H1 (cell line): Measurements from ENCODE around the gene SS18L1. TPM values are rescaled to one million over a fixed set of nuclear protein-coding genes. Genes with fewer than 3 reads are reported as not detected.

Experiments
- CEBPB ChIP-seq: IDR thresholded peaks from 2 replicates; pipeline ENCODE4 v1.6.1; 2012; ENCODE audit warnings: low read depth, low read length
- MAX ChIP-seq: IDR thresholded peaks from 2 replicates; pipeline ENCODE4 v1.6.1; 2012; ENCODE audit warnings: inconsistent platforms
- POLR2A ChIP-seq, 2 experiments: IDR thresholded peaks; 1 replicate in 1 of 2; 2 replicates in 1 of 2; pipeline ENCODE4 v1.6.1; 2011; ENCODE audit warnings: low read depth in 2 of 2, low read length in 2 of 2, mild to moderate bottlenecking in 2 of 2; ENCODE audit errors: control extremely low read depth in 1 of 2
- RFX5 ChIP-seq: IDR thresholded peaks from 2 replicates; pipeline ENCODE4 v1.6.1; 2011; ENCODE audit warnings: low read depth, low read length, improper control_type of control experiment, borderline replicate concordance
- SIN3A ChIP-seq, 2 experiments: IDR thresholded peaks in 1 of 2; conservative IDR thresholded peaks in 1 of 2; 2 replicates each; pipeline ENCODE4 v1.6.1; 2011 to 2012; ENCODE audit warnings: low read length in 2 of 2, improper control_type of control experiment in 1 of 2, low read depth in 1 of 2, mild to moderate bottlenecking in 1 of 2
- TBP ChIP-seq: IDR thresholded peaks from 2 replicates; pipeline ENCODE4 v1.6.1; 2011; ENCODE audit warnings: low read depth, low read length, improper control_type of control experiment
- polyA plus RNA-seq, 7 experiments: library from polyadenylated mRNA; depleted of rRNA in 3 of 7; stranded (reverse) in 5 of 7; unstranded in 2 of 7; fragments of >200 nt in 5 of 7; fragments of 200-250 nt in 2 of 7; gene quantifications; 1 replicate in 5 of 7; 2 replicates in 1 of 7; 4 replicates in 1 of 7; pipeline versions ENCODE4 v1.2.1 to v1.2.3, GENCODE V29; 2011 to 2013; ENCODE audit warnings: missing spikeins in 2 of 7, mixed read lengths in 2 of 7
- total RNA-seq: library from RNA; stranded (reverse); fragmentation: NEBNext Ultra II Directional; extraction: Animal tissue kit (Norgen Biotek cat#: 25700); gene quantifications from 2 replicates; pipeline ENCODE4 v1.2.1, GENCODE V29; 2021

Gene SS18L1
- total and polyA plus RNA-seq, 2 of the 8 experiments (the other 6 are each of a cell fraction or from before 2014, with no cell fraction given), result 28.4 to 29.7 TPM

GRCh38 chr20:62143957-62144825, 622 bp downstream of the SS18L1 start (continued):
- TF ChIP-seq MAX, result peak; percentile 55
- 0 out of 3 replicates have a peak, but pooled peaks of 1 of the 2 experiments have one; percentile 26 for TF ChIP-seq POLR2A (IDR thresholded peaks at IDR 0.05; ENCODE audit: control extremely low read depth in 1 of 2, low read depth in 2 of 2, low read length in 2 of 2)
- TF ChIP-seq CEBPB, result no peak
- TF ChIP-seq SIN3A (conservative IDR thresholded peaks at IDR 0.05 in 1 of 2, IDR thresholded peaks at IDR 0.05 in 1 of 2; ENCODE audit: low read depth in 1 of 2, low read length in 2 of 2), result 0 out of 4 replicates have a peak, but pooled peaks of 1 of the 2 experiments have one; percentile 13
- peak; percentile 35; the same call in 1 of the 2 replicates for TF ChIP-seq TBP
- no peak for TF ChIP-seq RFX5
- TF ChIP-seq, all 59 proteins: peak for 7
